Measurements from ENCODE around the gene PIK3C2G. TPM values are rescaled to one million over a fixed set of nuclear protein-coding genes. Genes with fewer than 3 reads are reported as not detected.

Gene PIK3C2G
- total RNA-seq, 2 experiments from 2014 or later, result not detected

GRCh38 chr12:18486036-18486435 is 224.7 kb downstream of the PIK3C2G start:
- ChIA-PET POLR2A (no interaction called here), CTCF (ENCODE audit: unreplicated experiment) (no interaction called here)
- Histone ChIP-seq H3K36me3 (ENCODE audit: insufficient read depth, low read length) (no peaks in the 10 kb centered on the region), H3K4me3 (ENCODE audit: low read depth, low read length, poor library complexity, severe bottlenecking) (no peak overlapping the region), H3K4me1 (ENCODE audit: insufficient read depth, low read length, poor library complexity, severe bottlenecking) (no peaks in the 10 kb centered on the region), H3K9me3 (ENCODE audit: low read length) (no peaks in the 10 kb centered on the region), H3K4me2 (ENCODE audit: low read length) (no peak overlapping the region), H3K79me2 (ENCODE audit: insufficient read depth, low read depth, low read length) (no peaks in the 10 kb centered on the region), H3K27ac (ENCODE audit: low read depth, low read length, poor library complexity, severe bottlenecking) (no peak overlapping the region), H4K20me1 (ENCODE audit: insufficient read depth, low read length) (no peaks in the 10 kb centered on the region), H3K9me2 (ENCODE audit: insufficient read depth, low read length) (no peaks in the 10 kb centered on the region), H2AFZ (ENCODE audit: low read length) (no peak overlapping the region)
- intact Hi-C loops (cut with micrococcal nuclease; ENCODE audit: unreplicated experiment), result no loop called here
- no TSS peak for BruUV-seq (replicated peaks)
- DNase-seq (ENCODE audit: low spot score), result no peak
- TF ChIP-seq CTCF (conservative IDR thresholded peaks at IDR 0.05; ENCODE audit: low read length), result no peak
- no peak for TF ChIP-seq EZH2phosphoT487 (IDR thresholded peaks at IDR 0.05; ENCODE audit: borderline replicate concordance, low read depth, low read length)

GRCh38 chr12:18487509-18487908 is 226.2 kb downstream of the PIK3C2G start:
- no peaks in the 10 kb centered on the region for H3K9me2 ChIP-seq (ENCODE audit: insufficient read depth, low read length)
- H2AFZ ChIP-seq (ENCODE audit: low read length), result no peak overlapping the region
- H3K79me2 ChIP-seq (ENCODE audit: insufficient read depth, low read depth, low read length), result no peaks in the 10 kb centered on the region
- no peak for DNase-seq (ENCODE audit: low spot score)
- H3K9me3 ChIP-seq (ENCODE audit: low read length), result no peaks in the 10 kb centered on the region
- H3K4me3 ChIP-seq (ENCODE audit: low read depth, low read length, poor library complexity, severe bottlenecking), result no peak overlapping the region
- intact Hi-C loops (cut with micrococcal nuclease; ENCODE audit: unreplicated experiment), result no loop called here
- no peak overlapping the region for H3K27ac ChIP-seq (ENCODE audit: low read depth, low read length, poor library complexity, severe bottlenecking)
- ChIA-PET CTCF (ENCODE audit: unreplicated experiment) (no interaction called here), POLR2A (no interaction called here)
- H3K36me3 ChIP-seq (ENCODE audit: insufficient read depth, low read length), result no peaks in the 10 kb centered on the region
- H4K20me1 ChIP-seq (ENCODE audit: insufficient read depth, low read length), result no peaks in the 10 kb centered on the region
- BruUV-seq (replicated peaks), result no TSS peak
- H3K4me2 ChIP-seq (ENCODE audit: low read length), result no peak overlapping the region
- no peaks in the 10 kb centered on the region for H3K4me1 ChIP-seq (ENCODE audit: insufficient read depth, low read length, poor library complexity, severe bottlenecking)
- no peak for TF ChIP-seq CTCF (conservative IDR thresholded peaks at IDR 0.05; ENCODE audit: low read length)
- no peak for TF ChIP-seq EZH2phosphoT487 (IDR thresholded peaks at IDR 0.05; ENCODE audit: borderline replicate concordance, low read depth, low read length)

- Histone ChIP-seq H3K9me3 (ENCODE audit: low read length) (no peaks in the 10 kb centered on the region), H3K36me3 (ENCODE audit: insufficient read depth, low read length) (no peaks in the 10 kb centered on the region), H3K79me2 (ENCODE audit: insufficient read depth, low read depth, low read length) (no peaks in the 10 kb centered on the region), H3K4me3 (ENCODE audit: low read depth, low read length, poor library complexity, severe bottlenecking) (no peak overlapping the region), H3K4me1 (ENCODE audit: insufficient read depth, low read length, poor library complexity, severe bottlenecking) (no peaks in the 10 kb centered on the region), H2AFZ (ENCODE audit: low read length) (no peak overlapping the region), H3K27ac (ENCODE audit: low read depth, low read length, poor library complexity, severe bottlenecking) (no peak overlapping the region), H4K20me1 (ENCODE audit: insufficient read depth, low read length) (no peaks in the 10 kb centered on the region), H3K9me2 (ENCODE audit: insufficient read depth, low read length) (no peaks in the 10 kb centered on the region), H3K4me2 (ENCODE audit: low read length) (no peak overlapping the region)
- CTCF ChIA-PET (ENCODE audit: unreplicated experiment), result no interaction called here
- no TSS peak for BruUV-seq (replicated peaks)
- intact Hi-C loops (cut with micrococcal nuclease; ENCODE audit: unreplicated experiment), result no loop called here
- TF ChIP-seq EZH2phosphoT487 (IDR thresholded peaks at IDR 0.05; ENCODE audit: borderline replicate concordance, low read depth, low read length) (no peak), CTCF (conservative IDR thresholded peaks at IDR 0.05; ENCODE audit: low read length) (no peak)
- POLR2A ChIA-PET, result no interaction called here
- no peak for DNase-seq (ENCODE audit: low spot score)
Observed at GRCh38 chr12:18492372-18493025, 231.2 kb downstream of the PIK3C2G start.
